ENCODE data around the gene SRPK3.
"Not testable (repeated sequence)": the region's sequence is repeated elsewhere in the genome, so short reads cannot be mapped to it uniquely, and the experiment has no call there.

SRPK3 gene

GRCh38 chrX:153816831-153817690 is 36.2 kb downstream of the SRPK3 start:
- no peak overlapping the region for H3K4me3 Mint-ChIP-seq
- no peaks in the 10 kb centered on the region for H3K9me3 Mint-ChIP-seq
- peaks cover 40% of the 10 kb centered on the region for H3K4me1 Mint-ChIP-seq (ENCODE audit: low read depth)
- DNase-seq, result peak; percentile 56
- peaks cover 61% of the 10 kb centered on the region for H3K27me3 Mint-ChIP-seq
- no peak overlapping the region for H3K27ac Mint-ChIP-seq
- H3K36me3 Mint-ChIP-seq (ENCODE audit: low read depth), result no peaks in the 10 kb centered on the region

GRCh38 chrX:153818064-153818463 is 37.2 kb downstream of the SRPK3 start:
- not testable (repeated sequence) for DNase-seq, H3K4me3 Mint-ChIP-seq
- H3K4me1 Mint-ChIP-seq (ENCODE audit: low read depth), result peaks cover 48% of the 10 kb centered on the region

GRCh38 chrX:153818571-153819383 is 37.9 kb downstream of the SRPK3 start:
- peaks cover 58% of the 10 kb centered on the region for H3K27me3 Mint-ChIP-seq
- peak overlapping the region; percentile 54 for H3K4me3 Mint-ChIP-seq
- no peaks in the 10 kb centered on the region for H3K36me3 Mint-ChIP-seq (ENCODE audit: low read depth)
- no peaks in the 10 kb centered on the region for H3K9me3 Mint-ChIP-seq
- no peak overlapping the region for H3K27ac Mint-ChIP-seq
- peaks cover 48% of the 10 kb centered on the region for H3K4me1 Mint-ChIP-seq (ENCODE audit: low read depth)
- DNase-seq, result peak; percentile 75

More at GRCh38 chrX:153818064-153818463, 37.2 kb downstream of the SRPK3 start:
- H3K27ac Mint-ChIP-seq; H3K9me3 Mint-ChIP-seq; H3K36me3 Mint-ChIP-seq (ENCODE audit: low read depth): not testable (repeated sequence)
- peaks cover 60% of the 10 kb centered on the region for H3K27me3 Mint-ChIP-seq

- peaks cover 48% of the 10 kb centered on the region for H3K4me1 Mint-ChIP-seq (ENCODE audit: low read depth)
- H3K27ac Mint-ChIP-seq, result no peak overlapping the region
- H3K9me3 Mint-ChIP-seq, result no peaks in the 10 kb centered on the region
- H3K4me3 Mint-ChIP-seq, result peak overlapping the region; percentile 54
- H3K27me3 Mint-ChIP-seq, result peaks cover 62% of the 10 kb centered on the region
- no peak for DNase-seq
- H3K36me3 Mint-ChIP-seq (ENCODE audit: low read depth), result no peaks in the 10 kb centered on the region
These were observed 38.7 kb downstream of the SRPK3 start for GRCh38 chrX:153819384-153820040.

GRCh38 chrX:153820601-153821000 is 39.8 kb downstream of the SRPK3 start:
- no peak overlapping the region for H3K27ac Mint-ChIP-seq
- peaks cover 43% of the 10 kb centered on the region for H3K4me1 Mint-ChIP-seq (ENCODE audit: low read depth)
- H3K27me3 Mint-ChIP-seq, result peaks cover 64% of the 10 kb centered on the region
- no peaks in the 10 kb centered on the region for H3K9me3 Mint-ChIP-seq
- H3K4me3 Mint-ChIP-seq, result no peak overlapping the region
- no peaks in the 10 kb centered on the region for H3K36me3 Mint-ChIP-seq (ENCODE audit: low read depth)
- no peak for DNase-seq

- H3K4me3 Mint-ChIP-seq, result no peak overlapping the region
- H3K36me3 Mint-ChIP-seq (ENCODE audit: low read depth), result no peaks in the 10 kb centered on the region
These were observed 40.2 kb downstream of the SRPK3 start for GRCh38 chrX:153821066-153821465.

GRCh38 chrX:153824348-153824747 is 43.5 kb downstream of the SRPK3 start:
- H3K27ac Mint-ChIP-seq, result no peak overlapping the region
- H3K9me3 Mint-ChIP-seq, result no peaks in the 10 kb centered on the region
- peaks cover 38% of the 10 kb centered on the region for H3K4me1 Mint-ChIP-seq (ENCODE audit: low read depth)
- H3K4me3 Mint-ChIP-seq, result no peak overlapping the region
- DNase-seq, result no peak
- H3K27me3 Mint-ChIP-seq, result peaks cover 63% of the 10 kb centered on the region
- no peaks in the 10 kb centered on the region for H3K36me3 Mint-ChIP-seq (ENCODE audit: low read depth)

More at GRCh38 chrX:153821066-153821465, 40.2 kb downstream of the SRPK3 start:
- Mint-ChIP-seq H3K27me3 (peaks cover 66% of the 10 kb centered on the region), H3K27ac (no peak overlapping the region), H3K9me3 (no peaks in the 10 kb centered on the region), H3K4me1 (ENCODE audit: low read depth) (peaks cover 44% of the 10 kb centered on the region)
- no peak for DNase-seq

- Mint-ChIP-seq H3K4me1 (ENCODE audit: low read depth) (peaks cover 33% of the 10 kb centered on the region), H3K27ac (no peak overlapping the region), H3K36me3 (ENCODE audit: low read depth) (no peaks in the 10 kb centered on the region), H3K27me3 (peaks cover 57% of the 10 kb centered on the region), H3K9me3 (no peaks in the 10 kb centered on the region), H3K4me3 (no peak overlapping the region)
- no peak for DNase-seq
These were observed 44.2 kb downstream of the SRPK3 start for GRCh38 chrX:153825042-153825441.

- no peak for DNase-seq
- no peak overlapping the region for H3K4me3 Mint-ChIP-seq
- peaks cover 18% of the 10 kb centered on the region for H3K4me1 Mint-ChIP-seq (ENCODE audit: low read depth)
- no peak overlapping the region for H3K27ac Mint-ChIP-seq
- H3K27me3 Mint-ChIP-seq, result peaks cover 61% of the 10 kb centered on the region
- H3K36me3 Mint-ChIP-seq (ENCODE audit: low read depth), result no peaks in the 10 kb centered on the region
- H3K9me3 Mint-ChIP-seq, result no peaks in the 10 kb centered on the region
These were observed 46.2 kb downstream of the SRPK3 start for GRCh38 chrX:153827016-153827415.

- DNase-seq, result no peak
- peaks cover 10% of the 10 kb centered on the region for H3K4me1 Mint-ChIP-seq (ENCODE audit: low read depth)
- no peaks in the 10 kb centered on the region for H3K9me3 Mint-ChIP-seq
- no peaks in the 10 kb centered on the region for H3K36me3 Mint-ChIP-seq (ENCODE audit: low read depth)
- no peak overlapping the region for H3K27ac Mint-ChIP-seq
- H3K27me3 Mint-ChIP-seq, result peaks cover 58% of the 10 kb centered on the region
- H3K4me3 Mint-ChIP-seq, result no peak overlapping the region
These were observed 47.1 kb downstream of the SRPK3 start for GRCh38 chrX:153827903-153828302.

GRCh38 chrX:153828308-153828707 is 47.5 kb downstream of the SRPK3 start:
- Mint-ChIP-seq H3K4me1 (ENCODE audit: low read depth) (peaks cover 10% of the 10 kb centered on the region), H3K9me3 (no peaks in the 10 kb centered on the region), H3K36me3 (ENCODE audit: low read depth) (no peaks in the 10 kb centered on the region), H3K27ac (no peak overlapping the region), H3K27me3 (peaks cover 62% of the 10 kb centered on the region), H3K4me3 (no peak overlapping the region)
- no peak for DNase-seq

- H3K4me3 Mint-ChIP-seq, result peak overlapping the region; percentile 27
- H3K27me3 Mint-ChIP-seq, result peaks cover 57% of the 10 kb centered on the region
- H3K9me3 Mint-ChIP-seq, result no peaks in the 10 kb centered on the region
- peaks cover 10% of the 10 kb centered on the region for H3K4me1 Mint-ChIP-seq (ENCODE audit: low read depth)
- H3K27ac Mint-ChIP-seq, result no peak overlapping the region
- DNase-seq, result no peak
- H3K36me3 Mint-ChIP-seq (ENCODE audit: low read depth), result no peaks in the 10 kb centered on the region
These were observed 48.1 kb downstream of the SRPK3 start for GRCh38 chrX:153828723-153829548.

GRCh38 chrX:153829549-153829798 is 48.6 kb downstream of the SRPK3 start:
- Mint-ChIP-seq H3K27ac (no peak overlapping the region), H3K4me3 (peak overlapping the region; percentile 27), H3K36me3 (ENCODE audit: low read depth) (no peaks in the 10 kb centered on the region), H3K27me3 (peaks cover 52% of the 10 kb centered on the region), H3K4me1 (ENCODE audit: low read depth) (peaks cover 10% of the 10 kb centered on the region), H3K9me3 (no peaks in the 10 kb centered on the region)
- no peak for DNase-seq

Data from activated T-cell treated with anti-CD3 and anti-CD28 coated beads, Interleukin-2, amount 50 U/mL, for 24 hours (primary cell).